ENCODE measurements around the gene SIAH2. TPM values are rescaled to one million over a fixed set of nuclear protein-coding genes. Genes with fewer than 3 reads are reported as not detected.
A peak's percentile ranks its signal among the peaks of the same experiment; 100 is the strongest.

SIAH2 gene
- total and polyA plus RNA-seq, 9 of the 15 experiments (the other 6 are each of a cell fraction or from before 2014, with no cell fraction given): 4.8 to 39.0 (median 29.9) TPM

- Histone ChIP-seq H3K9me3 (replicated peaks; ENCODE audit: control insufficient read depth, insufficient read depth, low read depth, low read length) (no peaks in the 10 kb centered on the region), H3K79me2 (ENCODE audit: control insufficient read depth, insufficient read depth, low read length) (peaks cover 53% of the 10 kb centered on the region), H3K9ac (ENCODE audit: insufficient read depth in 1 of 2, low read depth in 2 of 2, low read length in 2 of 2) (no peak overlapping the region), H2AFZ (ENCODE audit: low read depth, low read length) (no peak overlapping the region), H3K27ac (ENCODE audit: extremely low read depth, low read depth, low read length) (no peak overlapping the region), H4K20me1 (replicated peaks; ENCODE audit: control insufficient read depth, insufficient read depth, low read length) (peaks cover 4% of the 10 kb centered on the region; the same call in 1 of the 2 replicates), H3K4me2 (ENCODE audit: insufficient read depth, low read length) (no peak overlapping the region), H3K9me1 (ENCODE audit: control insufficient read depth, insufficient read depth, low read length) (no peaks in the 10 kb centered on the region), H3K4me1 (replicated peaks in 1 of 2; ENCODE audit: control insufficient read depth in 2 of 2, insufficient read depth in 2 of 2, low read length in 2 of 2) (peaks cover 19 to 54% of the 10 kb centered on the region in 2 experiments), H3K4me3 (no peak overlapping the region), H3K36me3 (ENCODE audit: control insufficient read depth, insufficient read depth, low read length) (peaks cover 26% of the 10 kb centered on the region), H3K27me3 (ENCODE audit: control insufficient read depth in 2 of 2, insufficient read depth in 2 of 2, low read length in 2 of 2) (no peaks in the 10 kb centered on the region)
- DNase-seq (ENCODE audit: extremely low read depth in 1 of 4, low spot score in 3 of 4): no peak
- no peak for FAIRE-seq
- ATAC-seq: no peak
- BruUV-seq (replicated peaks): TSS peak; percentile 39
- WGBS (ENCODE audit: insufficient coverage, low coverage, missing lambda C conversion rate): 40% methylated on average over 5 of the region's 5 CpGs
- ChIA-PET CTCF (ENCODE audit: low intra/inter-chr PET ratio) (no interaction called here), POLR2A (interaction anchor here (0.8 kb wide), 1 partner anchor 15 kb away, joined by 4 read pairs; no protein-coding TSS in a partner anchor)
- intact Hi-C loops (cut with micrococcal nuclease): no loop called here
- in situ Hi-C loops (cut with MboI): no loop called here
- TF ChIP-seq NR2C1 (IDR thresholded peaks at IDR 0.05) (no peak), NR2C1 (tag; IDR thresholded peaks at IDR 0.05) (no peak), PREB (CRISPR knock-in tag; IDR thresholded peaks at IDR 0.05) (no peak), NCOR1 (IDR thresholded peaks at IDR 0.05) (peak; percentile 31; the same call in 1 of the 2 replicates), TAL1 (IDR thresholded peaks at IDR 0.05) (peak; percentile 51), POLR2AphosphoS5 (IDR thresholded peaks at IDR 0.05; ENCODE audit: control insufficient read depth, insufficient read depth, low read depth, low read length) (0 out of 2 replicates have a peak, but pooled peaks have one; percentile 27), KDM1A (IDR thresholded peaks at IDR 0.05) (peak; percentile 39 to 67; a peak in 3 of 4 replicates), EP300 (IDR thresholded peaks at IDR 0.05; ENCODE audit: low read length) (peak; percentile 52; the same call in 1 of the 2 replicates), TEAD4 (IDR thresholded peaks at IDR 0.05; ENCODE audit: low read length) (peak; percentile 59), TEAD4 (CRISPR knock-in tag; IDR thresholded peaks at IDR 0.05; ENCODE audit: borderline replicate concordance) (no peak), ARID1B (IDR thresholded peaks at IDR 0.05) (peak; percentile 71), FOSL1 (tag; conservative IDR thresholded peaks at IDR 0.05) (peak; percentile 66), ZNF253 (CRISPR knock-in tag; conservative IDR thresholded peaks at IDR 0.05) (no peak), PBX2 (CRISPR knock-in tag; IDR thresholded peaks at IDR 0.05; ENCODE audit: low read depth) (no peak), PBX2 (tag; conservative IDR thresholded peaks at IDR 0.05; ENCODE audit: low read depth) (0 out of 2 replicates have a peak, but pooled peaks have one; percentile 12), RBM15 (IDR thresholded peaks at IDR 0.05; ENCODE audit: insufficient read depth, low read length) (no peak), JUND (IDR thresholded peaks at IDR 0.05; ENCODE audit: borderline replicate concordance, low read depth, low read length) (peak; percentile 18; the same call in 1 of the 2 replicates), JUND (tag; IDR thresholded peaks at IDR 0.05; ENCODE audit: borderline replicate concordance, low read depth, low read length) (no peak), SMARCE1 (IDR thresholded peaks at IDR 0.05) (peak; percentile 47; the same call in 1 of the 2 replicates), ARNT (IDR thresholded peaks at IDR 0.05) (no peak), BHLHE40 (IDR thresholded peaks at IDR 0.05; ENCODE audit: low read length) (0 out of 2 replicates have a peak, but pooled peaks have one; percentile 13), NFIC (IDR thresholded peaks at IDR 0.05) (peak; percentile 34)
Observed at GRCh38 chr3:150741497-150742140, 21.4 kb downstream of the SIAH2 start.
